K562 (cell line): ENCODE measurements around the gene TEX14. TPM values are rescaled to one million over a fixed set of nuclear protein-coding genes. Genes with fewer than 3 reads are reported as not detected.

Source experiments
- ARID2 ChIP-seq: fragments of 450-650 bp; IDR thresholded peaks from 2 replicates; pipeline ENCODE4 v1.6.1; 2017; ENCODE audit warnings: antibody characterized with exemption, mild to moderate bottlenecking
- ATF6 ChIP-seq: sonication (generic); formaldehyde crosslinking; IDR thresholded peaks from 2 replicates; pipeline ENCODE4 v1.4.0; 2020; ENCODE audit warnings: mild to moderate bottlenecking, missing genetic modification reagents
- ATF7 ChIP-seq: fragments of 450-650 bp; IDR thresholded peaks from 2 replicates; pipeline ENCODE4 v1.7.1; 2014; ENCODE audit warnings: mild to moderate bottlenecking, moderate library complexity
- CBX2 ChIP-seq: fragments of 200-600 bp; sonication (generic); IDR thresholded peaks from one replicate; pipeline ENCODE4 v1.6.1; 2012; ENCODE audit warnings: mild to moderate bottlenecking, low read length, inconsistent platforms; ENCODE audit not compliant: insufficient read depth, poor library complexity, severe bottlenecking
- IFI16 ChIP-seq: fragments of 250-450 bp; sonication (Bioruptor Pico); IDR thresholded peaks from 2 replicates; pipeline ENCODE4 v2.1.2; 2022; ENCODE audit warnings: mild to moderate bottlenecking, inconsistent platforms
- IRF1 ChIP-seq: sonication (generic); formaldehyde crosslinking; IDR thresholded peaks from 2 replicates; pipeline ENCODE4 v1.8.0; 2022; ENCODE audit warnings: missing genetic modification reagents, mild to moderate bottlenecking, borderline replicate concordance
- JUN ChIP-seq, 2 experiments: sonication (generic) in 1 of 2; formaldehyde crosslinking in 1 of 2; IDR thresholded peaks; 2 replicates each; pipeline versions ENCODE4 v1.6.1 to v1.8.0; 2012 to 2022; ENCODE audit warnings: borderline replicate concordance in 2 of 2, mild to moderate bottlenecking in 2 of 2, improper control_type of control experiment in 1 of 2, low read depth in 1 of 2, low read length in 1 of 2, missing genetic modification reagents in 1 of 2
- PHTF2 ChIP-seq: fragments of 250-450 bp; sonication (Bioruptor Pico); IDR thresholded peaks from 2 replicates; pipeline ENCODE4 v1.5.0; 2021; ENCODE audit warnings: mild to moderate bottlenecking
- PREB ChIP-seq: sonication (generic); formaldehyde crosslinking; IDR thresholded peaks from 2 replicates; pipeline ENCODE4 v1.8.1; 2023; ENCODE audit warnings: mild to moderate bottlenecking, missing genetic modification reagents
- SETDB1 ChIP-seq: IDR thresholded peaks from one replicate; pipeline ENCODE4 v1.6.1; 2012; ENCODE audit warnings: low read length, control low read depth, inconsistent platforms
- ZNF277 ChIP-seq: fragments of 250-450 bp; sonication (Bioruptor Pico); IDR thresholded peaks from 2 replicates; pipeline ENCODE4 v1.8.0; 2022; ENCODE audit warnings: inconsistent platforms, mild to moderate bottlenecking, moderate library complexity, borderline replicate concordance
- ZNF583 ChIP-seq: fragments of 250-450 bp; sonication (Bioruptor Pico); IDR thresholded peaks from 2 replicates; pipeline ENCODE4 v1.4.0; 2020
- ZNF589 ChIP-seq: fragments of 200-800 bp; sonication (Bioruptor generic); IDR thresholded peaks from 2 replicates; pipeline ENCODE4 v1.6.1; 2016; ENCODE audit warnings: low read depth, missing genetic modification characterization, missing compliant biosample characterization
- polyA plus RNA-seq, 8 experiments: library from polyadenylated mRNA; depleted of rRNA in 4 of 8; stranded (reverse) in 5 of 8; unstranded in 3 of 8; fragments of >200 nt; fragmentation: Nextera tagmentation in 2 of 8; fragmentation: Illumina TruSeq in 1 of 8; extraction: Ambion mirVana in 2 of 8; extraction: Trizol in 1 of 8; gene quantifications; 2 replicates each; pipeline versions ENCODE4 v1.2.1 to v1.2.3, GENCODE V29; 2011 to 2014; ENCODE audit warnings: inconsistent platforms in 1 of 8, missing spikeins in 1 of 8
- total RNA-seq, 7 experiments: library from RNA; depleted of rRNA in 6 of 7; stranded (reverse); fragments of >200 nt in 6 of 7; fragmentation: Illumina TruSeq in 2 of 7; extraction: Trizol in 2 of 7; gene quantifications; 2 replicates each; pipeline versions ENCODE4 v1.2.1 to v1.2.3, GENCODE V29; 2011 to 2021; ENCODE audit warnings: low replicate concordance in 1 of 7
- TF ChIP-seq, protein P1 (sequence below): fragments of 450-650 bp; conservative IDR thresholded peaks from 2 replicates; pipeline ENCODE4 v1.6.1; 2016; ENCODE audit warnings: missing genetic modification characterization, low read depth, mild to moderate bottlenecking, control low read depth, missing compliant biosample characterization
- TF ChIP-seq, protein P2 (sequence below): fragments of 450-650 bp; IDR thresholded peaks from 2 replicates; pipeline ENCODE4 v1.6.1; 2018; ENCODE audit not compliant: partially characterized antibody

The TEX14 gene
- total and polyA plus RNA-seq, 9 of the 15 experiments (the other 6 are each of a cell fraction or from before 2014, with no cell fraction given), result 0.05 to 0.12 (median 0.09) TPM; not detected in 1

DNA sequence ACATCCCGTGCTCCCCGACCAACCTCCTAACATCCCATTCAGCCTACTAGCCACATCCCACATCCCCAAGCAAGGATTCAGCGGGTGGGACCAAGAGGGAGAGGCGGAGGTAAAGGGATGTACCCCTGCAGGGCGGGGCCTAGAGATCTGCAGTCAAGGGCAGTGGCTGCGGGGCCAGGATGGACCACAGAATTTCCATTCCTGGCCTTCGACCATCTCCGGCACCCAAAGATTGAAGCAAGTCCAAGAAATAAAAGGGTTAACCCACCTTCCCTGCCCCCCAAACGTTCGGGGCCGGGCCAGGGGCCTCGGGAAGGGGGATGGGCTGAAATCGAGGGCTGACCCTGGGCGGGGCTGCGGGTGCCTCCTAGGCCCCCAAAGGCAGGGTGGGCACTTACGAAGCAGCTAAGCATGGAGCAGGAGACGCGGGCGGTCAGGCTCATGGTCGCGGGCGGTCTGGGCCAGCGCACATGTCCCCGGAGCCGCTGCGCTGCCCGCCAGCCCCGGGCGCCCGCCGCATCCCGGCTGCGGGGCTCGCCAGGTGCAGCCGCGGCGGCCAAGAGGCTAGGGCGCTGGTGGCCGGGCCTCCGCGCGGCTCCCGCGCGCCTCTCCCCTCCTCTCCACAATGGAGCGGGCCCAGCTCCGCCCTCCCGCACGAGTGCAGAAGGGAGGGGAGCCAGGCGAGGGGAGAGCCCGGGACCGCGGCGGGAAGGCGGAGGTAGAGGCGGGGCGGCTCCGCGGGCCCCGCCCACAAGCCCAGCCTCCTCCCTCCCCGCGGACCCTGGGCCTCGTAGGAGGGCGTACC, 177.7 kb downstream of the TEX14 start, which contains the start of gene MTMR4 (continued):
- TF ChIP-seq ZNF277 (CRISPR knock-in tag) (no peak), IFI16 (CRISPR knock-in tag) (no peak), SETDB1 (no peak), ZNF583 (no peak), ZNF589 (CRISPR knock-in tag) (no peak), ATF7 (peak; percentile 67), ATF6 (CRISPR knock-in tag) (no peak), PHTF2 (CRISPR knock-in tag) (no peak), CBX2 (no peak), PREB (CRISPR knock-in tag) (no peak), IRF1 (CRISPR knock-in tag) (no peak), ARID2 (no peak), JUN (IDR thresholded peaks at IDR 0.05; ENCODE audit: borderline replicate concordance, low read depth, low read length) (no peak), JUN (CRISPR knock-in tag; IDR thresholded peaks at IDR 0.05; ENCODE audit: borderline replicate concordance) (no peak)
- TF ChIP-seq, protein P1, sequence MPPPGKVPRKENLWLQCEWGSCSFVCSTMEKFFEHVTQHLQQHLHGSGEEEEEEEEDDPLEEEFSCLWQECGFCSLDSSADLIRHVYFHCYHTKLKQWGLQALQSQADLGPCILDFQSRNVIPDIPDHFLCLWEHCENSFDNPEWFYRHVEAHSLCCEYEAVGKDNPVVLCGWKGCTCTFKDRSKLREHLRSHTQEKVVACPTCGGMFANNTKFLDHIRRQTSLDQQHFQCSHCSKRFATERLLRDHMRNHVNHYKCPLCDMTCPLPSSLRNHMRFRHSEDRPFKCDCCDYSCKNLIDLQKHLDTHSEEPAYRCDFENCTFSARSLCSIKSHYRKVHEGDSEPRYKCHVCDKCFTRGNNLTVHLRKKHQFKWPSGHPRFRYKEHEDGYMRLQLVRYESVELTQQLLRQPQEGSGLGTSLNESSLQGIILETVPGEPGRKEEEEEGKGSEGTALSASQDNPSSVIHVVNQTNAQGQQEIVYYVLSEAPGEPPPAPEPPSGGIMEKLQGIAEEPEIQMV (tag), result no peak
- TF ChIP-seq, protein P2, sequence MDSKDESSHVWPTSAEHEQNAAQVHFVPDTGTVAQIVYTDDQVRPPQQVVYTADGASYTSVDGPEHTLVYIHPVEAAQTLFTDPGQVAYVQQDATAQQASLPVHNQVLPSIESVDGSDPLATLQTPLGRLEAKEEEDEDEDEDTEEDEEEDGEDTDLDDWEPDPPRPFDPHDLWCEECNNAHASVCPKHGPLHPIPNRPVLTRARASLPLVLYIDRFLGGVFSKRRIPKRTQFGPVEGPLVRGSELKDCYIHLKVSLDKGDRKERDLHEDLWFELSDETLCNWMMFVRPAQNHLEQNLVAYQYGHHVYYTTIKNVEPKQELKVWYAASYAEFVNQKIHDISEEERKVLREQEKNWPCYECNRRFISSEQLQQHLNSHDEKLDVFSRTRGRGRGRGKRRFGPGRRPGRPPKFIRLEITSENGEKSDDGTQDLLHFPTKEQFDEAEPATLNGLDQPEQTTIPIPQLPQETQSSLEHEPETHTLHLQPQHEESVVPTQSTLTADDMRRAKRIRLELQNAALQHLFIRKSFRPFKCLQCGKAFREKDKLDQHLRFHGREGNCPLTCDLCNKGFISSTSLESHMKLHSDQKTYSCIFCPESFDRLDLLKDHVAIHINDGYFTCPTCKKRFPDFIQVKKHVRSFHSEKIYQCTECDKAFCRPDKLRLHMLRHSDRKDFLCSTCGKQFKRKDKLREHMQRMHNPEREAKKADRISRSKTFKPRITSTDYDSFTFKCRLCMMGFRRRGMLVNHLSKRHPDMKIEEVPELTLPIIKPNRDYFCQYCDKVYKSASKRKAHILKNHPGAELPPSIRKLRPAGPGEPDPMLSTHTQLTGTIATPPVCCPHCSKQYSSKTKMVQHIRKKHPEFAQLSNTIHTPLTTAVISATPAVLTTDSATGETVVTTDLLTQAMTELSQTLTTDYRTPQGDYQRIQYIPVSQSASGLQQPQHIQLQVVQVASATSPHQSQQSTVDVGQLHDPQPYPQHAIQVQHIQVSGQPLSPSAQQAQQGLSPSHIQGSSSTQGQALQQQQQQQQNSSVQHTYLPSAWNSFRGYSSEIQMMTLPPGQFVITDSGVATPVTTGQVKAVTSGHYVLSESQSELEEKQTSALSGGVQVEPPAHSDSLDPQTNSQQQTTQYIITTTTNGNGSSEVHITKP, result peak; percentile 87
